Measurements from ENCODE around the gene IGFL4.

DNA sequence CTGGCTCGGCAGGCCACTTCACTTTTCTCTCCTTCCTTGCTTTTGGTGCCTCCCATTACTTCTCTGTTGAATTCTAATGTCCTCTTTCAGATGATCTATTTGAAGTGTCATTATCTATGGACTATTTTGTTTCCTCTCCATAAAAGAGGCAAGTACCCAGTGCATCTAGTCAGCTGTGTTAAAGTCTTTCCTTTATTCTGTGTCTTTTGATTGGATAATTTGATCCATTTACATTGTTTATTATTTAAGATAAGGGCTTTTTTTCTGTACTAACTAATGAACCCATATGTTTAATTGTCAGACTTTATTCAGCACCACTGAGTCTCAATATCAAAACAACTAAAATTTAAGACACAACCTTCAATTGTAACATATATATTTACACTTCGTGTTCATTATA, 47.3 kb upstream of the IGFL4 start:
- TF ChIP-seq, protein P1, sequence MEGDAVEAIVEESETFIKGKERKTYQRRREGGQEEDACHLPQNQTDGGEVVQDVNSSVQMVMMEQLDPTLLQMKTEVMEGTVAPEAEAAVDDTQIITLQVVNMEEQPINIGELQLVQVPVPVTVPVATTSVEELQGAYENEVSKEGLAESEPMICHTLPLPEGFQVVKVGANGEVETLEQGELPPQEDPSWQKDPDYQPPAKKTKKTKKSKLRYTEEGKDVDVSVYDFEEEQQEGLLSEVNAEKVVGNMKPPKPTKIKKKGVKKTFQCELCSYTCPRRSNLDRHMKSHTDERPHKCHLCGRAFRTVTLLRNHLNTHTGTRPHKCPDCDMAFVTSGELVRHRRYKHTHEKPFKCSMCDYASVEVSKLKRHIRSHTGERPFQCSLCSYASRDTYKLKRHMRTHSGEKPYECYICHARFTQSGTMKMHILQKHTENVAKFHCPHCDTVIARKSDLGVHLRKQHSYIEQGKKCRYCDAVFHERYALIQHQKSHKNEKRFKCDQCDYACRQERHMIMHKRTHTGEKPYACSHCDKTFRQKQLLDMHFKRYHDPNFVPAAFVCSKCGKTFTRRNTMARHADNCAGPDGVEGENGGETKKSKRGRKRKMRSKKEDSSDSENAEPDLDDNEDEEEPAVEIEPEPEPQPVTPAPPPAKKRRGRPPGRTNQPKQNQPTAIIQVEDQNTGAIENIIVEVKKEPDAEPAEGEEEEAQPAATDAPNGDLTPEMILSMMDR (IDR thresholded peaks at IDR 0.05) = no peak
- no peak for TF ChIP-seq POLR2A (IDR thresholded peaks at IDR 0.05)

Data from breast epithelium (tissue), 3 donors.